ENCODE results near the gene TAS2R7.
"Not testable (repeated sequence)": the region's sequence is repeated elsewhere in the genome, so short reads cannot be mapped to it uniquely, and the experiment has no call there.

TAS2R7 gene

GRCh38 chr12:10794222-10794621 lies 8.2 kb downstream of the TAS2R7 start:
- DNase-seq (ENCODE audit: low read depth): no peak
- TF ChIP-seq CTCF (conservative IDR thresholded peaks at IDR 0.05; ENCODE audit: low read depth, low read length): no peak
- H3K4me3 ChIP-seq (ENCODE audit: low read depth, low read length): no peak overlapping the region

GRCh38 chr12:10791769-10792168 lies 10.7 kb downstream of the TAS2R7 start:
- not testable (repeated sequence) for DNase-seq (ENCODE audit: low read depth)

GRCh38 chr12:10783252-10783651 lies 19.2 kb downstream of the TAS2R7 start:
- no peak overlapping the region for H3K4me3 ChIP-seq (ENCODE audit: low read depth, low read length)
- peak; percentile 11 for DNase-seq (ENCODE audit: low read depth)
- no peak for TF ChIP-seq CTCF (conservative IDR thresholded peaks at IDR 0.05; ENCODE audit: low read depth, low read length)

More at GRCh38 chr12:10791769-10792168, 10.7 kb downstream of the TAS2R7 start:
- not testable (repeated sequence) for H3K4me3 ChIP-seq (ENCODE audit: low read depth, low read length)

- TF ChIP-seq CTCF (conservative IDR thresholded peaks at IDR 0.05; ENCODE audit: low read depth, low read length): no peak
- H3K4me3 ChIP-seq (ENCODE audit: low read depth, low read length): no peak overlapping the region
- DNase-seq (ENCODE audit: low read depth): no peak
These were observed 23.3 kb downstream of the TAS2R7 start for GRCh38 chr12:10779103-10779502.

GRCh38 chr12:10771132-10771733 lies 31.2 kb downstream of the TAS2R7 start:
- H3K4me3 ChIP-seq (ENCODE audit: low read depth, low read length): no peak overlapping the region
- DNase-seq (ENCODE audit: low read depth): peak; percentile 73
- peak; percentile 68 for TF ChIP-seq CTCF (conservative IDR thresholded peaks at IDR 0.05; ENCODE audit: low read depth, low read length)

GRCh38 chr12:10759657-10760056 lies 42.8 kb downstream of the TAS2R7 start:
- no peak for DNase-seq (ENCODE audit: low read depth)
- no peak overlapping the region for H3K4me3 ChIP-seq (ENCODE audit: low read depth, low read length)
- TF ChIP-seq CTCF (conservative IDR thresholded peaks at IDR 0.05; ENCODE audit: low read depth, low read length): no peak

GRCh38 chr12:10756194-10756593 lies 46.2 kb downstream of the TAS2R7 start:
- H3K4me3 ChIP-seq (ENCODE audit: low read depth, low read length): no peak overlapping the region
- TF ChIP-seq CTCF (conservative IDR thresholded peaks at IDR 0.05; ENCODE audit: low read depth, low read length): no peak
- DNase-seq (ENCODE audit: low read depth): no peak

Measured in choroid plexus epithelial cell (primary cell).